Measurements from ENCODE around the gene LORICRIN. TPM values are rescaled to one million over a fixed set of nuclear protein-coding genes. Genes with fewer than 3 reads are reported as not detected.

Gene LORICRIN
- total RNA-seq, 2 experiments from 2014 or later = not detected

DNA sequence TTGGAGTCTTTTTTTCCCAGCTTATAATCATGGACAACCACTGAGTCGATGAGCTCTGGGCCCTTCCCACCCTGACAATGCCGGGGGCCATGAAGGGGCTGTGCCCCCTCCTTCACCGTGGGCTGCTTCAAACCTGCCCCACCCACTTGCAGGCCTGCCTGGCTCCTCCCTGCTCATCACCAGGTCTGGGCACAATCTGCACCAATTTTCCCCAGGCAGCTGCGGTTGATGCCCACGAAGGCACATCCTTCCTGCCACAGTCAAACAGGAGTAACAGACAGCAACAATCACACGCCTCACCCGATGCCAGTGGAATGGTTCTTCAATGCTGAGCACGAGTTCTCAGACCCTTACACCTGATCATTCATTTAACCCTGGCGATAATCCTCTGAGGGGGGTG is 34.4 kb downstream of the LORICRIN start:
- DNase-seq (no peak), ATAC-seq (ENCODE audit: low read depth) (no peak)
- Mint-ChIP-seq H3K4me1 (peaks cover 12% of the 10 kb centered on the region), H3K27ac (no peak overlapping the region), H3K9me3 (no peaks in the 10 kb centered on the region), H3K36me3 (no peaks in the 10 kb centered on the region), H3K27me3 (peaks cover 5% of the 10 kb centered on the region), H3K4me3 (no peak overlapping the region)
- POLR2A ChIA-PET = no interaction called here

DNA sequence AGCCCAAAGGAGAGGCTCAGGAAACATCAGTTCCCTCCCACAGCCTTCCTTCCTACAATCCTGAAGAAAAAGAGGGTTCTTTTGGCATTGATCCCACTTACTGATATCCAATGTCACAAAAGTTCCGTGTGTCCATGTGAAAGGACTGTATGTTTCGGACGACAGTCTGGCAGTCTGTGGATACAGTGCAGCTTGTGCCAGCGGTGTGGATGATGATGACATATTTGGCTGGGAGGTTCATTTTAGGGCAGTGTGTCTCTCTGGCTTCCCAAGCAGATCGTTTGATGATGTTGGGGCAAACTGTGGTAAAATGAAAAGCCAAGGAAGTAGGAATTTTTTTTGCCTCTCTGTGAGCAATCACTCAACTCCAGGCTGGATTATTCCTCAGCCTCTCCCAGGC is 42.8 kb downstream of the LORICRIN start:
- H3K9me3 Mint-ChIP-seq = no peaks in the 10 kb centered on the region

DNA sequence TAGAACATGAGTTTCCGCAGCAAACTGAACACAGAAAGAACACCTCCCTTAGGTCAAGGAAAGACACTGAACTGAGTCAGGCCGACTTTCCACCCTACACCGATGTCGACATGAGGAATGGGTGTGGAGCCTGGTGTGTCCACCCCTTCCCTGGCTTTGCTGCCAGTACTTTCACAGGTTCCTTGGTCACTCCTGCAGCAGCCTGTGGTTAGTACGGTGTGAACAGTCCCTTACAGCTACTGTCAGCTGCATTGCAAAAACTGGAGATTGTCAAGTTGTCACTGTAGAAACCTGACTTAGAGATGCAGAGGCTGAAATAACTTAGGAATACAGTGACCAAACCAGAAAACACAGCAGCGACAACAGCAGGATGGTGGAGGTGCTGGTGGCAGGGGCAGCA is 46.2 kb downstream of the LORICRIN start:
- Mint-ChIP-seq H3K27me3 (peaks cover 2% of the 10 kb centered on the region), H3K36me3 (no peaks in the 10 kb centered on the region), H3K4me1 (no peaks in the 10 kb centered on the region), H3K9me3 (no peaks in the 10 kb centered on the region), H3K4me3 (no peak overlapping the region), H3K27ac (no peak overlapping the region)
- POLR2A ChIA-PET = no interaction called here
- ATAC-seq (ENCODE audit: low read depth) (no peak), DNase-seq (no peak)

More for the DNA sequence above, 42.8 kb downstream of the LORICRIN start:
- Mint-ChIP-seq H3K27me3 (peaks cover 4% of the 10 kb centered on the region), H3K36me3 (no peaks in the 10 kb centered on the region), H3K27ac (no peak overlapping the region), H3K4me3 (no peak overlapping the region), H3K4me1 (no peaks in the 10 kb centered on the region)
- no peak for ATAC-seq (ENCODE audit: low read depth)
- DNase-seq = no peak
- POLR2A ChIA-PET = no interaction called here

DNA sequence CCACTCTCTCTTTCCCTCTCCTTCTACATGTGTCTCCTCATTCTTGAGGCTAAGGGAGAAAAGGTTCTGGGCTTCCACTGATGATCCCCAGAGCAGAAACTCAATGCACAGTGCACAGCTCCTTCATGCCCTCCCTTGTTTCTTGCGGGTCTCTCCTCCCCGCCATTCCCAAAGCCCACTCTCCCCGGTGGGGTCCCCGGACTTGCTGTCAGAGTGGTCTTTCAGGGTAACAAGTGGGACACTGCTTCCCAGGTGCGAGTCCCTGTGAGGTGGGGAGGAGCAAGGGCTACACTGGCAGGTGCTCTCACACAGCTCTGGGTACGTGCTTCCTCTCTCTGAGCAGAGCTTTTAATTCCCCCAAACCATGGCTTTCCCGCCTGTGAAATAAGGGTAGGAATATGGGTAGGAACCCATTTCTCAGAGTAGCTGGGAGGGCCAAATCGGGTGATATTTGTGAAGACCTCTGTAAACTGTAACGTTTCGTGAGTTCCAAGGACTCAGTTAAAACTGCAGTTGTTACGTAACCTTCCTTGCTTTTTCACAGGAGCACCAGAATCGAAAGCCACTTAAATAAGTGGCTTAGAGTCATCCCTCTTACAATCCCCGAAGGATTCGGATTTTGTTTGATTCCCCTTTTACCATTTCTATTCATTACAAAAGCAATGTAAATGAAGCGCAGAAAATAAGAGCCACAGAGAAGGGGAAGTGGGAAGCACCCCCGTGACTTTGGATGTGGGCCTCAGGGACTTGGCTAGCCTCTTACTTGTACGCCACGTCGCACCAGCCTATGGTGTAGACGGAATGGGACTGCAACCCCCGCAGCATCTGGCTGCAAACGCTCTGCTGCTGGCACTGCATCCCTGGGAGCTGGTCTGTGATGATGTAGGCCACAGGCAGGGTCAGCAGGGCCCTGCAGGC is 47.1 kb downstream of the LORICRIN start:
- Mint-ChIP-seq H3K27ac (no peak overlapping the region), H3K9me3 (no peaks in the 10 kb centered on the region), H3K27me3 (peaks cover 2% of the 10 kb centered on the region), H3K4me1 (no peaks in the 10 kb centered on the region), H3K36me3 (no peaks in the 10 kb centered on the region), H3K4me3 (no peak overlapping the region)
- DNase-seq = no peak
- no peak for ATAC-seq (ENCODE audit: low read depth)
- POLR2A ChIA-PET = no interaction called here

DNA sequence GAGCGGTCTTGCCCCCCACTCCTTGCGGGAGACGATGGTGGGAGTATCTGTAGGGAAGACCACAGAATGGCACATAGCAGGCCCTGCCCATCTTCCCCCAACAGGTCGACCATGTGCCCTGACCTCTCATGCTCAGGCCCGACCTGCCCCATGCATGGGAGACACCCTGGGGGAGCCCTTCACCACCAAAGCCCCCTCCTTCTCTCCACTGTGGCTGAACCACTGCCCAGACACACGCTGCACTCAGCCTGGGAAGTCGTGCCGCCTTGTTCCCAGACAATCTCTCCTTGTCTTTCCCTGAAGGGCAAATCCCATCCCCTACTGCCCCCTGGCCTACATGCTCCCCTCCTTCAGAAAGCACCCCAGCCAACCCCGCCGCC is 47.7 kb downstream of the LORICRIN start:
- ATAC-seq (ENCODE audit: low read depth) = no peak
- peaks cover 2% of the 10 kb centered on the region for H3K27me3 Mint-ChIP-seq
- H3K36me3 Mint-ChIP-seq = no peaks in the 10 kb centered on the region
- no peaks in the 10 kb centered on the region for H3K9me3 Mint-ChIP-seq
- no peaks in the 10 kb centered on the region for H3K4me1 Mint-ChIP-seq
- POLR2A ChIA-PET = no interaction called here
- no peak overlapping the region for H3K27ac Mint-ChIP-seq
- DNase-seq = no peak
- H3K4me3 Mint-ChIP-seq = no peak overlapping the region

DNA sequence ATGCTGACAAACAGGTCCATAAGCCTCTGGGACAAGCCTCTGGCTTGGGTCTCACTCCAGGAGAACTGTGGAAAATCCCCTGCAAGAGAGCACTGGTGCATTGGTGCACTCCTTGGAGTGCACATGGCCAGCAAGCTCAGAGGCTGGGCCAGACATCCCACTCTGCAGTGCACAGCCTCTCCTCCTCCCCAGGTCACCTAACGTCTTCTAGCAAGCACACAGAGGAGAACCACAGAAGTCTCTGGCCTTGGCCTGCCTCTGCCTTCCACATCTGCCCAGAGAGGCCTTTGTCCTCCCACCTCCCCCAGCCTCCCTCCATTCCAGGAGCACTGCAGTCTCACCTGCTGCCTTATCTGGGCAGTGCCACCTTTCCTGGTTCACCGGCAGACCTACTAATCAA is 49.1 kb downstream of the LORICRIN start:
- POLR2A ChIA-PET = no interaction called here
- H3K36me3 Mint-ChIP-seq = no peaks in the 10 kb centered on the region
- no peaks in the 10 kb centered on the region for H3K4me1 Mint-ChIP-seq
- no peak for DNase-seq
- ATAC-seq (ENCODE audit: low read depth) = no peak
- no peaks in the 10 kb centered on the region for H3K9me3 Mint-ChIP-seq
- no peak overlapping the region for H3K27ac Mint-ChIP-seq
- no peak overlapping the region for H3K4me3 Mint-ChIP-seq
- H3K27me3 Mint-ChIP-seq = peaks cover 2% of the 10 kb centered on the region

DNA sequence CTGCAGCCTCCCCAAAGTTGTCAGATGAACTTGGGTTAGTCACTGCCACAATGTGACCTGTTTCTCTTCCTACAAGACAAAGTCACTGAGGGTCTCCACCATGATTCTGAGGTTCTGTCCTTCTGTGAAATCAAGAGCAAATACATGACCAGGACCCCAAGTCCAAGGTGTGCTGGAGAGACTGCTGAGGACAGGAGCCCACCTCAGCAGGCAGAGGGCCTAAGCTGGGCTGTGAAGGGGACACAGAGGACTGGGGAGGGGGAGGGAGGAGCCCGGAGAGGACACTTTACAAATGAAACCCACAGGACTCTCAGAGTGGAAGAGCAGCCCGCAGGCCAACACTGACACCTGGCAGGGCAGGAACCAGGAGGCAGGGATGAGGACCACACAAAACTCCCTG is 50.0 kb downstream of the LORICRIN start:
- DNase-seq (no peak), ATAC-seq (ENCODE audit: low read depth) (no peak)
- H3K4me1 Mint-ChIP-seq = no peaks in the 10 kb centered on the region
- H3K36me3 Mint-ChIP-seq = no peaks in the 10 kb centered on the region
- H3K4me3 Mint-ChIP-seq = no peak overlapping the region
- no peaks in the 10 kb centered on the region for H3K27me3 Mint-ChIP-seq
- POLR2A ChIA-PET = no interaction called here
- H3K27ac Mint-ChIP-seq = no peak overlapping the region
- H3K9me3 Mint-ChIP-seq = no peaks in the 10 kb centered on the region

DNA sequence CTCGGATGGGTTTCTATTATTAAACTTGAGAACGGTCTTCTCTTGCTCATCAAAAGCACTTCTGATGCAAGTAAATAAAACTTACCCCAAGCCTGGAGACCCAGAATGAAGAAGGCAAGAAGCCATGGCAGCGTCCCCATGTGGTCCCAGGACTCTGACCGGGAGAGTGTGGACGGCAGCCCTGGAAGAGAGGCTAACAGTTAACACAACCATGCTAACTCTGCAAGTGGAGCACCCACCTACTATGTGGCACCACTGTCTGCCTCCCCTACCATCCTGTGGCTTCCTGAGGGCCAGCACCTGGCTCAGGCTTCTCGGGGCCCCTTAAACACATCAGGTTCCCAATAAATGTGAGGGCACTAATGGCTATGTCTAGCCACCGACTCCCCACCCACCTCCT is 51.0 kb downstream of the LORICRIN start:
- POLR2A ChIA-PET = no interaction called here
- DNase-seq (no peak), ATAC-seq (ENCODE audit: low read depth) (no peak)
- H3K4me3 Mint-ChIP-seq = no peak overlapping the region
- peaks cover 1% of the 10 kb centered on the region for H3K27me3 Mint-ChIP-seq
- no peaks in the 10 kb centered on the region for H3K4me1 Mint-ChIP-seq
- peaks cover 2% of the 10 kb centered on the region for H3K9me3 Mint-ChIP-seq
- H3K36me3 Mint-ChIP-seq = no peaks in the 10 kb centered on the region
- H3K27ac Mint-ChIP-seq = no peak overlapping the region

Other genes with a start within 250 kb of the LORICRIN start
- gene SPRR1B, start 228.5 kb upstream of the LORICRIN start, total RNA-seq = not detected
- not detected for gene SPRR2D, start 218.6 kb upstream of the LORICRIN start, total RNA-seq
- not detected for gene SPRR2A, start 202.2 kb upstream of the LORICRIN start, total RNA-seq
- not detected for gene SPRR2B, start 188.1 kb upstream of the LORICRIN start, total RNA-seq
- gene SPRR2E, start 165.2 kb upstream of the LORICRIN start, total RNA-seq = not detected
- not detected for gene SPRR2F, start 146.2 kb upstream of the LORICRIN start, total RNA-seq
- gene SPRR2G, start 108.8 kb upstream of the LORICRIN start, total RNA-seq = not detected
- gene LELP1, start 56.3 kb upstream of the LORICRIN start, total RNA-seq = not detected
- gene PRR9, start 42.1 kb upstream of the LORICRIN start, total RNA-seq = not detected
- not detected for gene PGLYRP3, start 53.3 kb downstream of the LORICRIN start, total RNA-seq
- gene PGLYRP4, start 89.2 kb downstream of the LORICRIN start, total RNA-seq = not detected
- 1 to 10 TPM; 4.5 to 4.8 TPM for gene S100A9, start 98.2 kb downstream of the LORICRIN start, total RNA-seq
- gene S100A12, start 115.9 kb downstream of the LORICRIN start, total RNA-seq = not detected
- 1 to 10 TPM in 1 of 2 experiments, under 1 TPM in 1; 0.94 to 1.2 TPM for gene S100A8, start 131.4 kb downstream of the LORICRIN start, total RNA-seq
- not detected for gene S100A7A, start 156.8 kb downstream of the LORICRIN start, total RNA-seq
- gene S100A7, start 201.0 kb downstream of the LORICRIN start, total RNA-seq = not detected